NCI-H1694 (cell line): ENCODE results near the gene NEMP1.

Source experiments
- DNase-seq: peaks from one replicate; lab custom pipeline; 2025; lab: John Stamatoyannopoulos, UW

Gene NEMP1

GRCh38 chr12:57106021-57106708 is 27.6 kb upstream of the NEMP1 start:
- DNase-seq: no peak

DNA sequence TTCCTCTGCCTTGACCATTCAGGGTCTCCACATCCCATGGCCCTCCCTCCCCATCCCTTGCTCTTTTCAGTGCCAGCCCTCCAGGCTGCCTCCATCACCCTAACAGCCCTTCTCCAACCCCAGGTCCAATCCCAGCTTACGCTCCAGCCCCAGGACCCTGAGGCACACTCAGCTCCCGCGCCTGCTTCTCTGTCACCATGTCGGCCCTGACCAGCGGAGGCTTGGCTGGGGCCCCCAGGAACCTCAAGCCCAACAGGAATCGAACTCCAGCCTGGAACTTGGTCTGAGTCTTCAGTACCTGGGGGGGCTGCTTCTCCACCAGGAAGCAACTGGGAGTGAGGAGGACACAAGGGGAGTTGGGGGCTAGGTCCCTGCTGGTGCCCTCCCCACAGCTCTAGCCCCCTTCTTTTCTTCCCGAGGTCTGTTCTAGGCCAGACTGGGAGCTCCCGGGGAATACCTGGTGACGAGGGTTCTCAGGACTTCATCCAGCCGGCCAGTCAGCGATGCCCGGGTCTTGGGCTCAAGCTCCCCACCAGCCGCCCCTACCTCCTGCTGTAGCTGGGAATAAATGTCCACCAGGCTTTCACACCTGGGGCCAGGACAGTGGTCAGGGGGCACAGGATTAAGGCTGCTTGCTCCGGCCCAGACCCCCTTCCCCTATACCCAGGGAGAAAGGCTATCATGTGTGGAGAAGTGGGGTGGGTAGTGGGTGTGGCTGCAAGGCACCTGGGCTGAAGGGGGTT is 26.6 kb upstream of the NEMP1 start:
- DNase-seq: no peak

GRCh38 chr12:57104292-57104910 is 25.8 kb upstream of the NEMP1 start:
- no peak for DNase-seq

- no peak for DNase-seq
Measured at GRCh38 chr12:57103856-57104255, 25.3 kb upstream of the NEMP1 start.

DNA sequence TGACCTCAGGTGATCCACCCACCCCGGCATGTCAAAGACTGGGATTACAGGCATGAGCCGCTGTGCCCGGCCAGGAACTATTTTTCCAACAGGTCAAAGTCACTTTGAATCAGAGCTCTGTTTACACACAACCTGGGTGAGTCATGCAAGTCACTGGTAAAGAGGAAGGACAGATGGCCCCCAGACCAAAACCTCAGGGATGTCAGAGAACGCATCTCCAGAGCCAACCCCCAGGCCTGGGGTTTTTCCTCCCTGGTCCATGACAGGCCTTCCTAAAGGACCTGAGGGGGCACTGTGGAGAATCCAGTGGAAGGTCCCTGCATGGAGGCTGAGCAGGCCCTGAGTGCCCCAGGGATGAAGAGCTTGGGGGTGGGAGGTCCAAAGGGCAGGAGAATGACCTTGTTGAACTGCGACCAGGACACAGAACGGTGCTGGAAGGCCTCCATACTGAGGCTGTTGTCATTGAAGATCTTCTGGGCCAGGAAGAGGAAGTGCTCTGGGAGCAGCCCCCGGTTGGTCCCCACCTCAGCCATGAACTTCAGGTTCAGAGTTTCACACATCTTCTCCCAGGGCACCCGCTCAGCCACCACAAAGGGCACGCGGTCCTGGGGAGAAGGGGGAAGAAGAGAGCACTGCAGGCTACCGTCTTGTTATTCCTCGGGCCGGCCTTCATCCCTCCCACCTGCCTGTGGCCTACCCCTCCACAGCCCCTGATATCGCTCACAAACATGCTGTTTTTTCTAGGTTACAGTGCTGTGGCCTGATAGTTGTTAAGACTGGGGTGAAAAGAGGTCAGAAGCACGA is 23.5 kb upstream of the NEMP1 start:
- DNase-seq: no peak

- DNase-seq: no peak
Measured at GRCh38 chr12:57099766-57100165, 21.2 kb upstream of the NEMP1 start.

DNA sequence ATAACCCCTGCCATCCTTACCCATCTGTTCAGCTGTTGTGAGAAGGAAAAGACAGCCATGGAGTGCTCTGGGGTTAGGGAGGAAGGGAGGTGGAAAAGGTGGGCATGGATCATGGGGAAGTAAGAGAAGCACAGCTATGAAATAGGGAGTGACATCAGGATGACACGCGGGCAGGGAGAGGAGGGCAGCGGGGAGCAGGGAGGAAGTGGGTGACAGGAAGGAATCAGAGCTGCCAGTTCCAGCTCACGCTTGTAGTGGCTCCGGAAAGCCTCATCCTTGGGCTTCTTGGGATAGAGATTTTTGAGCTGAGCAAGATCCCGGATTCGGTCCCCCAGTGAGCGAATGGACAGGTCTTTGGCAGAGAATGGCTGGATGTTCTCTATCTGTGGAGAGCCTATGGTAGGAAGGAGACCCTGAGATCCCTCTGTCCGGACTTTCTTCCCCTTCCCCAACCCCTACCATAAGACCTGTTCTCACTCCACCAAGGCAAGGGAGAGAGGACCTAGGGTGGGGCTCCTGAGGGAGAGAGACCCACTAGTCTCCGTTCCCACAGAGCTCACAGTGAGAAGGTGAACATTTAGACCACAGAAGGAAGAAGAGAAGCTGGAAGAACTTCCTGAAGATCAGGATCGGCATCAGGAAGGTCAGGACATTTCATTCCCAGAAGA is 20.6 kb upstream of the NEMP1 start:
- DNase-seq: no peak

GRCh38 chr12:57098546-57098945 is 20.0 kb upstream of the NEMP1 start:
- DNase-seq: no peak

DNA sequence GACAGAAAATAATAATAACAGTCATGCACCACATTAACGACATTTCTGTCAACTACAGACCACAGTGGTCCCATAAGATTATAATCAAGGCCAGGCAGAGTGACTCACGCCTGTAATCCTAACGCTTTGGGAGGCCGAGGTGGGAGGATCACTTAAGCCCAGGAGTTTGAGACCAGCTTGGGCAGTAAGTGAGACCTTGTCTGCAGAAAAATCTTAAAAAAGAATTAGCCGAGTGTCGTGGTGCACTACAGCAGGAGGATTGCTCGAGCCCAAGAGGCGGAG is 18.9 kb upstream of the NEMP1 start:
- no peak for DNase-seq

- no peak for DNase-seq
Measured at GRCh38 chr12:57096748-57097553, 18.4 kb upstream of the NEMP1 start.

- DNase-seq: no peak
Measured at GRCh38 chr12:57096099-57096572, 17.5 kb upstream of the NEMP1 start.

GRCh38 chr12:57095440-57095839 is 16.8 kb upstream of the NEMP1 start:
- DNase-seq: no peak

DNA sequence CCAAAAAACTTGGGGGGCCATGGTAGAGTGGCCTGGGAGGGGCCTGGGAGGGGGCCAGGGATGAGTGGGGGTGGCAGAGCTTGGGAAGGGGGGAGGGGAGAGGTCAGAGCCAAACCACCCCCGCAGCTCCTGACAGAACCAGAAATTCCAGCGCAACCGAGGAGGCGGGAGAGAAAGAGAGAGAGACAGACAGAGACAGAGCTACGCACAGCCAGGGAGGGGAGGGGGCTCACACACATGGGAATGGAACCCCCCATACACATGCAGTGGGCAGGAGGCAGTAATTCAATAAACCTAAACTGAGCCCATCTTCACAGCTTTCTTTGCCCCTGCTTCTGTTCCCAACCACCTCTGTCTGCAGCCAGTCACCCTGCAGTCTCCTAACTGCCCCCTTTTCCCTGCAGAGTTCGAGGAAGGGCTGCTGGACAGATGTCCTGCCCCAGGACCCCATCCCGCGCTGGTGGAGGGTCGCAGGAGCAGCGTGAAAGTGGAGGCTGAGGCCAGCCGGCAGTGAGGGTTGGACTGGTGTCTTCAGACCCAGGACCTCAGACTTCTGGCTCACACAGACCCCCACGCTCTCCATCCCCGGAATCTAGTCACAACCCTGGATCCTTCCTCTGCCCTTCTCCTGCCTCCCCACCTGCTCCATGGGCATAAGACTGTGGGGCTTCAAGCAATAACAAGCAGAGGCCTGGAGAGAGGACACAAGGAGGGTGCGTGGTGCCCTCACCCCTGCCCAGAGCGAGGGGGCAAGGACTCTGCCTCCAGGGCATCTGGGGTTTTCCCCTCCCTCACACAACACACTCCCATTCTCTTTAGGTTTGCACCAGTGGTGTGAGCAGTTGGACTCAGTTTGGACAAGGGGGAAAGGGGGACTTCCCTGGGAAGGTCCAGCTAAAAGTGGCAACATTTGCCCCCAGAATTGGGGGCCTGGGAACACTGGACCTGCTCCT is 15.9 kb upstream of the NEMP1 start:
- DNase-seq: no peak

GRCh38 chr12:57093415-57094207 is 15.0 kb upstream of the NEMP1 start:
- DNase-seq: no peak

DNA sequence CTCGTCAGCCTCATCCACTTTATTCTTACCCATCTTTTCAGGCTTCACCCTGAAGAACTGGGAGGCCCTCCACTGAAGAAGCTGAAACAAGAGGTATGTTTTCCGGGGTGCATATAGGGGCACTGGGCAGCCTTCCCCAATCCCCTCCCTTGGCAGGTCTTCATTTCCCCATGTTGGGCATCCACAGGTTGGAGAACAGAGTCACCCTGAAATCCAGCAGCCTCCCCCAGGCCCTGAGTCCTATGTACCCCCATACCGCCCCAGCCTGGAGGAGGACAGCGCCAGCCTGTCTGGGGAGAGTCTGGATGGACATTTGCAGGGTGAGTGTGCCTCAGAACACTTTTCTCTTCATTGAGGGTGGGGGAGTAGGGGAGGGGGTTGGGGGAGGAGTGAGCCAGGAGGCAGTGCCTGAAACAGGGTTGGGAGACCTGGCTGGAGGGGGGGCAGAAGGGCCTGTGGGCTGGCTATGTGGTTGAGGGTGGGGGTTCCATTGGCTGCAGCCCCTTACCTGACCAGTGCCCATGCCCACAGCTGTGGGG is 14.4 kb upstream of the NEMP1 start:
- no peak for DNase-seq

GRCh38 chr12:57092529-57092862 is 13.9 kb upstream of the NEMP1 start:
- no peak for DNase-seq

GRCh38 chr12:57091638-57092528 is 13.3 kb upstream of the NEMP1 start:
- no peak for DNase-seq
